Left lung (tissue), 10 donors: ENCODE data around the gene IPO8. TPM values are rescaled to one million over a fixed set of nuclear protein-coding genes. Genes with fewer than 3 reads are reported as not detected.
"Not testable (repeated sequence)": the region's sequence is repeated elsewhere in the genome, so short reads cannot be mapped to it uniquely, and the experiment has no call there.

ENCODE experiments used
- ATAC-seq: fragments of 200-7000 bp; cut with Tn5 transposase; one replicate; pipeline ENCODE4 v1.9.1; 2020; ENCODE audit warnings: moderate library complexity
- DNase-seq, 4 donors: peaks; one replicate each; pipeline ENCODE4 v3.0.0-alpha.2; 2013 to 2020
- H3K27ac ChIP-seq, 2 donors: fragments of 200-600 bp; sonication (generic) in 1 of 2; one replicate each; pipeline versions ENCODE4 v1.5.0 to v1.8.0; 2020 to 2021
- H3K27me3 ChIP-seq, 2 donors: fragments of 200-600 bp; sonication (generic) in 1 of 2; one replicate each; pipeline versions ENCODE4 v1.5.0 to v1.8.0; 2020 to 2021
- H3K36me3 ChIP-seq, 2 donors: fragments of 200-600 bp; sonication (generic) in 1 of 2; one replicate each; pipeline versions ENCODE4 v1.5.0 to v1.8.0; 2020 to 2021
- H3K4me1 ChIP-seq, 2 donors: fragments of 200-600 bp; one replicate each; pipeline ENCODE4 v1.8.0; 2021
- H3K4me3 ChIP-seq, 2 donors: fragments of 200-600 bp; sonication (generic) in 1 of 2; one replicate each; pipeline versions ENCODE4 v1.5.0 to v1.8.0; 2020 to 2021; ENCODE audit warnings: mild to moderate bottlenecking in 1 of 2
- H3K9me3 ChIP-seq, 2 donors: fragments of 200-600 bp; sonication (generic) in 1 of 2; one replicate each; pipeline versions ENCODE4 v1.5.0 to v1.8.0; 2020 to 2021
- intact Hi-C, 2 donors: fragments of 100-400 bp; cut with DNase I; formaldehyde crosslinking; loops; one replicate each; pipeline versions ENCODE4 v1.11.2 to v1.14.2; 2022
- polyA plus RNA-seq, 6 donors: library from polyadenylated mRNA; unstranded; fragments of 120-200 nt; gene quantifications; one replicate each; pipeline ENCODE4 v1.2.1, GENCODE V29; 2013; ENCODE audit not compliant: insufficient read length in 6 of 6
- total RNA-seq, 2 donors: library from RNA; stranded (reverse); fragmentation: NEBNext Ultra II Directional; extraction: Animal tissue kit (Norgen Biotek cat#: 25700); gene quantifications; one replicate each; pipeline ENCODE4 v1.2.1, GENCODE V29; 2021
- TF ChIP-seq, protein P1 (sequence below), 2 donors: fragments of 200-600 bp; sonication (generic) in 1 of 2; IDR thresholded peaks; one replicate each; pipeline versions ENCODE4 v1.5.0 to v1.8.0; 2021; ENCODE audit warnings: antibody characterized with exemption in 2 of 2
- donor health status: DM: no; HTN: yes; CAD: no.
- donor health status: DM: no; HTN: no; CAD: no.

Gene IPO8
- total and polyA plus RNA-seq, 8 donors, result 45.6 to 53.6 (median 49.8) TPM

DNA sequence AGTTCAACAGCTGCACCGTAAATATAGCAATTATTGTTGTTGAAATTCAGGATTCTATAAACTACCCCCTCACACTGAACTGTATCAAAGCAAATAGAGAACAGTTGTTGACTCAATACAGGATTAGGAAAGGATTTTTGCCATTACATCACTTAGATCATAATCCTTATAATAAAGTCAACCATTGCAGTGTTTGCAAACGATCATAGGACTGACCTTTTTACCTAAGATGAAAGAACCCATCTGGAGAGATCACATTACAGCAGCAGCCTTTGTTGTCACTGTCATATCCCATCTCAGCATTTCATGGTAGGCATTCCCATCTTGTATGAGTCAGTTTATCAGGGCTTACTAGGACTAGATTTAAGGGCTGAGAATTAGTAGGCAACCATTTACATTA is 96.1 kb downstream of the IPO8 start:
- Histone ChIP-seq H3K4me1 (no peaks in the 10 kb centered on the region), H3K9me3 (peaks cover 0 to 15% of the 10 kb centered on the region in 2 donors), H3K36me3 (no peaks in the 10 kb centered on the region), H3K27ac (no peak overlapping the region), H3K27me3 (no peaks in the 10 kb centered on the region), H3K4me3 (no peak overlapping the region)
- intact Hi-C loops, result no loop called here
- no peak for ATAC-seq
- DNase-seq, result no peak
- TF ChIP-seq, protein P1, sequence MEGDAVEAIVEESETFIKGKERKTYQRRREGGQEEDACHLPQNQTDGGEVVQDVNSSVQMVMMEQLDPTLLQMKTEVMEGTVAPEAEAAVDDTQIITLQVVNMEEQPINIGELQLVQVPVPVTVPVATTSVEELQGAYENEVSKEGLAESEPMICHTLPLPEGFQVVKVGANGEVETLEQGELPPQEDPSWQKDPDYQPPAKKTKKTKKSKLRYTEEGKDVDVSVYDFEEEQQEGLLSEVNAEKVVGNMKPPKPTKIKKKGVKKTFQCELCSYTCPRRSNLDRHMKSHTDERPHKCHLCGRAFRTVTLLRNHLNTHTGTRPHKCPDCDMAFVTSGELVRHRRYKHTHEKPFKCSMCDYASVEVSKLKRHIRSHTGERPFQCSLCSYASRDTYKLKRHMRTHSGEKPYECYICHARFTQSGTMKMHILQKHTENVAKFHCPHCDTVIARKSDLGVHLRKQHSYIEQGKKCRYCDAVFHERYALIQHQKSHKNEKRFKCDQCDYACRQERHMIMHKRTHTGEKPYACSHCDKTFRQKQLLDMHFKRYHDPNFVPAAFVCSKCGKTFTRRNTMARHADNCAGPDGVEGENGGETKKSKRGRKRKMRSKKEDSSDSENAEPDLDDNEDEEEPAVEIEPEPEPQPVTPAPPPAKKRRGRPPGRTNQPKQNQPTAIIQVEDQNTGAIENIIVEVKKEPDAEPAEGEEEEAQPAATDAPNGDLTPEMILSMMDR (IDR thresholded peaks at IDR 0.05), result no peak

DNA sequence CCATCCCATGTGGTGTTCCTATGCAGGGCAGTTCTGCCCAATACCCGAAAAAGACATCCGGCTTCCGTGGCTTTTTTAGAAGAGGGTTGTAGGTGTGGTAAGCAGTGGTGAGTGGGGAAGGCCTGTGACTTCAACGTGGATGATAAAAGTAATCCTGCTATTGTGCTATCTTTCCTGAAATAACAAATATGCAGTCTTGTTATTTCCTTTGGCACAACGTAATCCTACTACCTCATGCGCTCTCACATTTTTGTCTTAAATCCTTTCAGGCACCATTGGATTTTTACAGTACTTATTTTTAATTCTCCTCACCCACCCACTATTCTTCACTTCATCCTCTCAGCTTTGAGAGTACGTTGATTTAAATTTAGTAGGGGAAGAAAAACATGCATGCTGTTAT is 96.8 kb downstream of the IPO8 start:
- Histone ChIP-seq H3K27ac (no peak overlapping the region), H3K4me1 (no peaks in the 10 kb centered on the region), H3K9me3 (peaks cover 0 to 15% of the 10 kb centered on the region in 2 donors), H3K4me3 (no peak overlapping the region), H3K27me3 (no peaks in the 10 kb centered on the region), H3K36me3 (no peaks in the 10 kb centered on the region)
- ATAC-seq (no peak), DNase-seq (no peak)
- TF ChIP-seq, protein P1 (IDR thresholded peaks at IDR 0.05), result no peak
- intact Hi-C loops, result no loop called here

DNA sequence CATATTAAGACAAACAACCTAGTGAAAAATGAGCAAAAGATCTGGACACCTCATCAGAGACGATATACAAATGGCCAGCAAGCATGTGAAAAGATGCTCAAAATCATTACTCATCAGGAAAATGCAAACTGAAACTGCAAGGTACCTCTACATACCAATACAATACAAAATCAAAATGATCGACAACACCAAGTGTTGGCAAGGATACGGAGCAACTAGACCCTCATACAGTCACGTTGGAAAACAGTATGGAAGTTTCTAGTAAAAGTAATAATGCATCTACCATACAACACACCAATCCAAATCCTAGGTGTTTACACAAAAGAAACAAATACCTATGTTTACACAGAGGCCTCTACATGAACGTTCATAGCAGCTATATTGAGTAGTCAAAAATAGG is 99.9 kb downstream of the IPO8 start:
- intact Hi-C loops, result no loop called here
- Histone ChIP-seq H3K27ac (no peak overlapping the region), H3K27me3 (no peaks in the 10 kb centered on the region), H3K36me3 (no peaks in the 10 kb centered on the region), H3K4me3 (no peak overlapping the region), H3K9me3 (no peaks in the 10 kb centered on the region), H3K4me1 (no peaks in the 10 kb centered on the region)
- no peak for DNase-seq
- TF ChIP-seq, protein P1 (IDR thresholded peaks at IDR 0.05), result no peak
- no peak for ATAC-seq

DNA sequence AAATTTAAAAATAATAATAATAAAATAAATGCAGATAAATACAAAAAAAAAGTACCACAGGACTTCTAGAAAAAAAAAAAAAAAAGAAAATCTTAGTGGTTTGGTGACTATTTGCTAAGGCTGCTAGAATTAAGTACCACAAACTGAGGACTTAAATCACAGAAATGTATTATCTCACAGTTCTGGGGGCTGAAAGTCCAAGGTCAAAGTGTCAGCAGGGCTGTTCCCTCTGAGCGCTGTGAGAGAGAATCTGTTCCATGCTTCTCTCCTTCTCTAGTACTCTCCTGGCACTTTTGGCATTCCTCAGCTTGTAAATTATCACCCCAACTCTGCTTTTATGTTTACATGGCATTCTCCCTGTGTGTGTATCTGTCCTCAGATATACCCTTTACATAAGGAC is 101.2 kb downstream of the IPO8 start:
- Histone ChIP-seq H3K27ac (no peak overlapping the region), H3K9me3 (no peaks in the 10 kb centered on the region), H3K4me1 (no peaks in the 10 kb centered on the region), H3K36me3 (no peaks in the 10 kb centered on the region), H3K4me3 (no peak overlapping the region), H3K27me3 (no peaks in the 10 kb centered on the region)
- ATAC-seq, result no peak
- no peak for DNase-seq
- intact Hi-C loops, result no loop called here
- TF ChIP-seq, protein P1 (IDR thresholded peaks at IDR 0.05), result no peak

DNA sequence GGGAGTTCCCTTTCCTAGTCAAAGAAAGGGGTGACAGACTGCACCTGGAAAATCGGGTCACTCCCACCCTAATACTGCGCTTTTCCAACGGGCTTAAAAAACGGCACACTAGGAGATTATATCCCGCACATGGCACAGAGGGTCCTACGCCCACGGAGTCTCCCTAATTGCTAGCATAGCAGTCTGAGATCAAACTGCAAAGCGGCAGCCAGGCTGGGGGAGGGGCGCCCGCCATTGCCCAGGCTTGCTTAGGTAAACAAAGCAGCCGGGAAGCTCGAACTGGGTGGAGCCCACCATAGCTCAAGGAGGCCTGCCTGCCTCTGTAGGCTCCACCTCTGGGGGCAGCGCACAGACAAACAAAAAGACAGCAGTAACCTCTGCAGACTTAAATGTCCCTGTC is 107.1 kb downstream of the IPO8 start:
- H3K27ac ChIP-seq, H3K27me3 ChIP-seq, H3K4me3 ChIP-seq, DNase-seq, H3K36me3 ChIP-seq, H3K9me3 ChIP-seq, intact Hi-C loops, ATAC-seq, H3K4me1 ChIP-seq: not testable (repeated sequence)

DNA sequence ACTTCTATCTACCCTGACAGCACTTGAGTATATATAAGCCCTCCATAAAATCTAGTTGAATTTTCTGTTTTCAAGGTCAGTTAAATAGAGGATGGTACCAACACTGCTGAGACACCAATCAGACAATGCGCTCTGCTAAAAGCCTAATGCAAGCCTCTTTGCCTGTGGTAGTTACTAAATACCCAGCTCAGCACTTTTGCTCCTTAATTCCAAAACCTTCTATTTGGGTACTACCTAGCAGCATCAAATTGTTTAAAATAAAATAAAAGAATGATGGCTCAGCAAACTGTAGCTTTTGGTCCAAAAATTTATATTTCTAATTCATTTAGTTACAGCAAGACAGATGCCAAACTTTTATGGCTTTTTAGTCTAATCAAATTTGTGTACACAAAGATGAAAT is 107.9 kb downstream of the IPO8 start:
- H3K4me3 ChIP-seq, result no peak overlapping the region
- no peaks in the 10 kb centered on the region for H3K4me1 ChIP-seq
- no peak overlapping the region for H3K27ac ChIP-seq
- ATAC-seq, result no peak
- intact Hi-C loops, result no loop called here
- TF ChIP-seq, protein P1 (IDR thresholded peaks at IDR 0.05), result no peak
- H3K36me3 ChIP-seq, result no peaks in the 10 kb centered on the region
- no peak for DNase-seq
- no peaks in the 10 kb centered on the region for H3K27me3 ChIP-seq
- peaks cover 0 to 7% of the 10 kb centered on the region in 2 donors for H3K9me3 ChIP-seq
